ENCODE measurements around the gene HECTD4. TPM values are rescaled to one million over a fixed set of nuclear protein-coding genes. Genes with fewer than 3 reads are reported as not detected.

The HECTD4 gene
- total RNA-seq, 2 donors from 2014 or later, result 14.8 to 16.5 TPM

Small RNAs within 50 kb of the gene (microRNA-seq; reads per million reads assigned to microRNA genes)
- gene MIR6861 (ENCODE audit: borderline number of aligned reads in 2 of 2, borderline replicate concordance in 1 of 2), result 0 reads per million in 2 donors

Other genes with a start within 250 kb of the HECTD4 start
- 100 to 1,000 TPM; 700 to 967 TPM for gene RPL6, start 27.2 kb upstream of the HECTD4 start, total RNA-seq
- gene PTPN11, start 36.5 kb upstream of the HECTD4 start, total RNA-seq, result 10 to 100 TPM; 70.8 to 97.9 TPM